Inferior parietal cortex (tissue), 1 donor: ENCODE data around the gene CENPP.
A peak's percentile ranks its signal among the peaks of the same experiment; 100 is the strongest.
"Not testable (repeated sequence)": the region's sequence is repeated elsewhere in the genome, so short reads cannot be mapped to it uniquely, and the experiment has no call there.

Experiments
- DNase-seq: peaks from one replicate; pipeline ENCODE4 v3.0.0-alpha.2; 2016; ENCODE audit errors: extremely low spot score

The CENPP gene

DNA sequence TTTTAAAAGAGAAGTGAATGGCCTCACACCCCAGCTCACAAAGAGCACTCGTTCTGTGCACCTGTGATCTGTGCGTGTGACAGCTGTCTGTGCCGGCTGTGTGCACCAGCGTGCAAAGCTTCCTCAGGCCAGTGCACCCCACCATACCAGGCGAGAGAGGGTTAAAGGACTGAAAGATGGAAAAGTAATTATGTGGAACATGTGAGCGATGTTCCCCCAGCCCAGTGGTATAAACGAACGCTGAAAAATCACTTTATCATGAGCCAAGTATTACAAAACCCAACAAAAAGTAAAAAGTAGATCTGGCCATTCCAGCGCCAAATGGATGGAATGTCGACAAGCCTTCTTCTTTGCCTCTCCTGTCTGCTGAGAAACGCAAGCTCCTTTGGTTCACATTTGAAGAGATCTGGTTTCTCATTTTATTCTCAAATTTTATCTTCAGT, 290.5 kb downstream of the CENPP start:
- no peak for DNase-seq

DNA sequence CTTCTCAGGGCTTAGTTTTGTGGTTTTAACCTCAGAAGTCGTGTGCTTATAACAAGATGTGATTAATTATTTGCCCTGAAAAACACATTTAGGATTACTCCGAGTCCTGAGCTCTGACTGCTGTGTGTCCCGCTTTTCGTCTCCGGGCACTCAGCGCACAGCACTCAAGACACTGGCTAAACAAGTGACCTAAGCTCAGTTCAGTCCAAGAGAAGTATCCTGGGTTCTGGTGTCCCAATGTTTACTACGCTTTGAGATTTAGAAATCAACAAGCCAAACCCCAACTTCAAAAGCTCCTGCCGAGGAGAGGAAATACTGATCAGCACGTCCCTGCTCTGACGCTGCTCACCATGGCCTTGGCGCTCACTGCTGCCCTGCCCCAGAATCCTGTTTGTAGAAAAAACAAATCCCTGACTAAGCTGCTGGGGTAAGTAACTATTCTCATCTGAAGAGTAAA, 290.9 kb downstream of the CENPP start:
- DNase-seq, result no peak

DNA sequence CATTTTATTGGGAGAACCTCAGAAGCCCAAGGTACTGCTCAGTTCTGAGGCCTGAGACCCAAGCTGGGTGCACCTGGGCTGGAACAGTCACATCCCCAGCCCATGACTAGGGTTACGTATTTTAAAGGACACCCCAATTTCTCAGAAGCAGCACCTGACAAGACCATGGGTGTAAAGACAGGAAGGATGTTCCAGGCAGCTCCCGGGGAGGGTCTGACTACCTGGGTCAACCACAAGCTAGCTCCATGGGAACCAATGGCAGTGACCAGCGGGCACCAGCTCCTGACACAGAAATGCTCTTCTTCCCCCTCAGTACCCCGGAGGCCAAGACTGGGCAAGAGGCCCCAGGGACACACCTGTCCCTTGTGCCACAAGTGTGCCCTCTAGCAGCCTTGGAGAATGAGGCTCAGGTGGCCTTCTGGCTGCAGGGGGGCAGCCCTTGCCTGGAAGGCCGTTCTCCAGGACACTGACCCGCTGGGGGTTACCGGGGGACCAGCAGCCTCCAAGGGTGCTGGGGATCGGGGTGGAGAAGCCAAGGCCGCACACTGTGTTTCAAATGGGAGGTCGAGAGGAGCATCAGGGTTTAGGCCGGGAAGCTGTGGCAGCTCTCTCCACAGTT, 291.6 kb downstream of the CENPP start:
- no peak for DNase-seq

DNA sequence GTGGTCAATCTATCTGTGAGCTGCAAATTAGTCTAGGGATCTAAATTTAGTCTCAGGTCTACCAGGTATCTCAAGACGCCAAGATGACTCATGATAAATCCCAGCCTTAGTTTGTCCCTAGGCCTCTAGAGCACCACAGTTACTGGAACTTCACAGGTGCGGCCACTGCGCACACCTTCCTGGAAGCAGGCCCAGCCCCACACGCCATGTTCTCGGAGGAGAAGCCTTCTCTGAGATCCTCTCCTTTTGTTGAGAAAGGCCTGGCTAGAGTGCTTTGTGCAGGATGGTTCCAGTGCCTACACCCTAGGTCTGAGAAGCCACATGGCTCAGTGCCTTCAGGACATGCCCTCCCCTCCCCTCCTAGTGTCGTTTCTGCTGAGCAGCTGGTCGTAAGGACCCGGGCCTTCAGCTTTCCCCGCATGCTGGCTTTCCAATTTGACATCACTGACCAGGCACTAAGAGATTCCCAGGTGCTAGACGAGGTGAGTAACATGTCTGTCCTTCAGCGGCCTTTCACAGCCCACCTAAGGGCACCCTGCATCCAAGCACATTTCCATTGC, 292.3 kb downstream of the CENPP start:
- no peak for DNase-seq

DNA sequence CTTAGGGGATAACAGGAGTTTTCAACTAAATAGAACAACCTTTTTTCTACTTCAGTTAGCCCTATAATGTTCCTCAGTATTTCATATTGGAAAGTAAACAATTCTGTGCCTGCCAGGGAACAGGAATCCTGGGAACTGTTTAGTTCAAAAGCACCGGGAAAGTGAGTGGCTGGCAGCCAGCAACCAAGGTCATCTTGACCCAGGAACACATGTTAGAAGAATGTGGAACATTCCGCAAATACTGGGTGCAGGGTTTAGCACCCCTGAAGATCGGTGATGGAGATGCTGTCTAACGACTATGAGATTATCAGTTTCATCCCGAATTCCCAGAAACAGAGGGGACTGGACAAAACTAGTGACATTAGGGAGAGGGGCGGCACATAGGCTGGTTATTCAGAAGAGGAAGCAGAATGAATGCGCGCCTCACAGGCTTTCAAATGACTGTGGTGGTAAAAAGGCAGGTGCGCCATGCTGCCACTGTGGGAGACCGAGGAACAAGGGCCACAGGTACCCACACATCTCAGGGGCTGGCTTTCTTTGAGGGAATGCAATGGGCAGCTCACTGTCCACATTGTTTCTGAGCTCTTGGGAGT, 293.0 kb downstream of the CENPP start:
- DNase-seq, result no peak

DNA sequence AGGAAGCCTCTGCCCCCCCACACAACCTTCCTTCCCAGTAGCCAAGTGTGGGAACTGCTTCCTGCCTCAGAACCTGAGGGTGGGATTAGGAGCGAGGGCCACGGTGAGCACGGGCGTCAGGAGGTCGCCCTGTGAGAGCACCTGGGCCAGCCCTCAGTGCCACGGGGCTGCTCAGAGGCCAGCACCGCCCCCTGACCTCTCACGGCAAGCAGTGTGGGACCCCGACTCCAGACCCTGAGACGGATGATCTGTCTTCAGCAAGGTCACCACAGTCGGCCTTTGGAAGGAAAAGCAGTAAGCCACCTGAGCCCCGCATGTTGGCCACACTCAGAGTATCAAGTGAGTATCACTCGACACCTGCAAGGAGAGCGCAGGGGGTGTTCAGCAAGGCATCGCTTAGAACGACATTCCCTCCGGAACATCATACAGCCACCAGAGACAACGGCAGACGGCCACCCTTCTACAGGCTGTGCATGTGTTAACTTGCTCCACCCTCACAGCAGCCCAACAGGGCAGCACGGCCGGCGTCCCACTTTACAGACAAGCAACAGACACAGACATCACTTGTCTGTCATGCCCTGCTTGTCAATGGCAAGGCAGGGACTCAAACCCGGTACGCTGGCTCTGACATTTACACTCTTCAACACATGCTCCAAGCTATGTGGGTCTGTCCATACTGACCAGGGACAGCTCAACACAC, 294.0 kb downstream of the CENPP start:
- DNase-seq, result no peak

DNA sequence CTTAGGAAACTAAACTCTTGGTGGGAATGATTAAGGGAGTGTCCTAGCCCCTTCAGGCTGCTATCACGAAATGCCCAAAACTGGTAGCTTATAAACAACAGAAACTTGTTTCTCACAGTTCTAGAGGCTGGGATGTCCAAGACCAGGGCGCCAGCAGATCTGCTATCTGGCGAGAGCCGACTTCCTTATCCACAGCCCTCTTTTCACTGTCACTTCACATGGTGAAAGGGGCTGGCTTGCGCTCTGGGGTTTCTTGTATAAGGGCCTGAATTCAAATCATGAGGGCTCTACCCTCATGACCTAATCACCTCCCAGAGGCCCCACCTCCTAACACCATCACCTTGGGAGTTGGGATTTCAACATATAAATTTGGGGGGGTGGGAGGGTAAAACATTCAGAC, 295.1 kb downstream of the CENPP start:
- DNase-seq, result no peak

DNA sequence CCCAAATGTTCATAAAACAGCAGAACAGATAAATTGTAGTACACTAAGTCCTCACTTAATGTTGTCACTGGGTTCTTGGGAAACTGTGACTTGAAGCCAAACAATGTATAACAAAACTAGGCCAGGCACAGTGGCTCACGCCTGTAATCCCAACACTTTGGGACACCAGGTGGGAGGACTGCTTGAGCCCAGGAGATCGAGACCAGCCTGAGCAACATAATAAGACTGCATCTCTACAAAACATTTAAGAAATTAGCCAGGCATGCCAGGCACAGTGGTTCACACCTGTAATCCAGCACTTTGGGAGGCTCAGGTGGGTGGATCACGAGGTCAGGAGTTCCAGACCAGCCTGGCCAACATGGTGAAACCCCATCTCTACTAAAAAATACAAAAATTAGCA, 298.2 kb downstream of the CENPP start:
- DNase-seq, result not testable (repeated sequence)

DNA sequence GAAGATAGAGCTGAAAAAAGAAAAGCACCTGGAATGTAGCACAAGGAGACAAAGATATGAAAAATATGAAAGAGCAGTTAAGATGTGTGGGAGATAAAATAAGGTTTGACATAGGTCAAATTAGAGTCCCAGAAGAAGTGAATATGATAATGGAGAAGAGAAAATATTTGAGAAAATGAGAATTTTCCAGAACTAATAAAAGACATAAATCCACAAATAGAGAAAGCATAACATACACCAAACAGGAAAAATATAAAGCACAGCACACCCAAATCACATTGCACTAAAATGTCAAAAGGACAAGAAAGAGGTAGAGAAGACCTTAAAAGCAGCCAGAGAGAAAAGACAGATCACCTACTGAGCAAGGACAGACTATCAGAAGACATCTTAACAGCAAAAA, 300.7 kb downstream of the CENPP start:
- no peak for DNase-seq

DNA sequence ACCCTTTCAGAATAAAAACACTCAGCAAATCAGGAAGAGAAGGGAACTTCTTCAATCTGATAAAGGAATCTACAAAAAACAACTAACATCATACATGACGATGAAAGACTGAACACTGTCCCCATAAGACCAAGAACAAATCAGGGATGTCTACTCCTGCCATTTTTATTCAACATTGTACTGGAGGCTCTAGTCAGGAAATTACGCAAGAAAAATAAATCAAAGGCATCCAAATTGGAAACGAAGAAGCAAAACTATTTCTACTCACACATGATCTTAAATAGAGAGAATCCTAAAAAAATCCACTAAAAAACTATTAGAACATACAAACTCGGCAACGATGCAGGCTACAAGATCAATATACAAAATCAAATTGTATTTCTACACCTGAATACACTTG, 301.9 kb downstream of the CENPP start:
- no peak for DNase-seq

DNA sequence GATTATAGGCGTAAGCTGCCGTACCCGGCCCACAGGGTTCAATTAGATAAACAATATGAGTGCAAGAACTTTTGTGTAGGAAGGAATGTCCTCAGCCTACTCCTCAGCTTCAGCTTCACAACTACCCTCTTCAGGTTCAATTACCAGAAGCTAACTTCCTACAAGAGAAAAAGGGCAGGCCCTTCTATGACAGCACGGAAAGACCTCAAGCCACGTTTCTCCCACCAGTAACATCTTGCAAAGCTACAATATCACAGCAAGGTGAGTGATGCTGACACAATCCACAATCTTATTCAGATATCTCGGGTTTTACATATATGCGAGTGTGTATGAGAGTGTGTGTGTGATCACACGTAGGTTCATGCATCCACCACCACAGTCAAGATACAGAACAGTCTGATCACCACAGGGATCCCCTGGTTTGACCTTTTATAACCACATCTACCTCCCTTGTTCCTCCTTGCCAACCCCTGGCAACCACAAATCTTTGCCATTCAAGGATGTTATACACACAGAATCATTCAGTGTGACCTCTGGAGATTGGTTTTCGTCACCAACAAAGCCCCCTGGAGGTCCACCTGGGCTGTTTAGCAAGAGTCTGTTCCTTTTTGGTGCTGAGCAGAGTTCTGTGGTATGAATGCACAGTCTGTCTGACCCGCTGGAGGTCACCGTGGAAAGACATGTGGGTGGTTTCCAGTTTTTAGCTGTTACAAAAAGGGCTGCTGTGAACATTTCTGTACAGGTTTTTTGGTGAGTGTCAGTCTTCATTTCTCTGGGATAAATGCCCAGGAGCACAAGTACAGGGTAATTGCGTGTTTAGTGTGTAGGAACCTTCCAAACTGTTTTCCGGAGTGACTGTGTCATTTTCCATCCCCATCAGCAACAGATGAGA, 305.9 kb downstream of the CENPP start:
- DNase-seq, result no peak

DNA sequence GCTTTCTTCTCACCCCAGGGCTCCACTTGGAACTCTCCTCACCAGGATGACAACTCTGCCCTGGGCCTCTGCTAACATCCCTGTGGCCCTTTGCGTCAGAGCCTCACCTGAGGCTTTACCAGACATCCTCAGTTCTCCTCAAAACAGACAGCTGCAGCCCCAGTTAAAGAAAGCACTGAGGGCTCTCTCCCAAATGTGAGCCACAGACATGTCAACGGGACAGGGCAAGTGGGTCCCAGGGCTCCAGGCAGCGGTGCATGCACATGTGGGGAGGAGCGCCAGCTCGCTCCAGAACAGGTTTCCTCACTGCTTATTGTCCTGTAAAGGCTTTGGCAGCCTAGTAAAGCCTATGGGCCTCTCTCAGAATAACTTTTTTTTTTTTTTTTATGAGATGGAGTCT, 306.9 kb downstream of the CENPP start:
- no peak for DNase-seq

DNA sequence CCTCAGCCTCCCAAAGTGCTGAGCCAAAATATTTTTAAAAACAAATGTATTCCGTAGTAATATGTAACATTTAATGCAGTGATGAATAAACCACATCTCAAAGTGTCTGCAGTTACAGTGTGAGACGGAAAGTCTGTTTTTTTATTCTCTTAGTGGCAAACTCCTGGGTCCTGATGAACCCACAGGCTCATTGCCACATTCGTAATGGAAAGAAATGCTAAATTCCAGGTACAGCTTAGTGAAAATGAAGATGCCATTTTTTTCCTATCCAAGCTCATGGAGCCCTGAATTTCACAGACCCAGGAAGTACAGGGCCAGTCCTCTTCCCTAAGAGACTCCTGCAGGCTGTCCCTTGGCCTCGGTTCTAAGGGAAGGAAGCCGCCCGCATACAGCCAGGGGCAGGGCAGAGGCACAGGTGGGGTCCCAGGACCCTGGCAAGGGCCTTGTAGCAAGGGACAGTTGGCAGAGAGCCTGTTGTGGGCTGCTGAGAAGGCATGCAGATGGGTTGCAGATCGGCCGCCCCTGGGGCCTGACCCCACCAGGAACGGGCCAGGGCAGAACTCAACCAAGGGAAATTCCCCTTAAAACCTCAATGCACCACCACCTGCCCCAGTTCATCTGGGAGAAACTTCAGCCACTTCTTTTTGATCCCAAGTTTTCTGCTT, 308.0 kb downstream of the CENPP start:
- no peak for DNase-seq

DNA sequence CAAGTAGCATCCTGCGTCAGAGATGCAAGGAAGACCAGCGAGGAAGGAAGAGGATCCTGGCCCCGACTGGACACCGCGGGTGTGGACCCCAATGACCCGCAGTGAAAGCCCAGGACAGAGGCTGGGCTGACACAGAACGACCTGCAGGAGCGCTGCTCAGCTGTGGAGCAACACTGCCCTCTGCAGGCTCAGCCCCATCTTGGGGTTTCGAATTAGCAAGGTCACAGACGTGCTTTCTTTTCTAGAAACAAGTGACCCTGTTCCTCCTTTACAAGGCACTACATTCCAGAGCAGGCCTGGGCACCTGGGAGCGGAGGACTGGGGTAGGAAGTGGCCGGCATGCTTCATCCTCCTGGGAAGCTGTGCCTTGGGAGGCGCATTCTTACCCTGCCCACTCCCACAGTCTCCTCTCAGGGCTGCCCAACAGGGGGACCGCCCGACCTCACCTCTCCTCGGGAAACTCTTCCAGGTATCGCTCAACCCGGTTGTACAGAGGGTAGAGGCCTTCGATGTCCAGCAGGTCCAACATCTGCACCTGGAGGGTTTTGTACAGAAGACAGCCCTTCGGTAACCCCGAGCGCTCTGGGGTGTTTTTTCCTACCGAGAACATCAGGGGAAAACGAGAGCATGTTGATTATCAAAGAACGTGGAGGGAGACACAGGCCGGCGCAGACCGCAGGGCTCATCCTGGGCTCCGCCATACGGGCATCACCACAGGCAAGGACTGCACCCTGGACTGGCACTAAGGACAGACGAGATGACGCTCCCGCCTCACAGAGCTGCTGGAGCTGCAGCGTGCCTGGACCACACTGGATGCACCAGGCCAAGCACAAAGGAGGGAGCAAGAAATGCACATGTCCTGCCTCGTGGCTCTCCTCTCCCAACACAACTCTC, 309.2 kb downstream of the CENPP start:
- DNase-seq, result peak; percentile 70

DNA sequence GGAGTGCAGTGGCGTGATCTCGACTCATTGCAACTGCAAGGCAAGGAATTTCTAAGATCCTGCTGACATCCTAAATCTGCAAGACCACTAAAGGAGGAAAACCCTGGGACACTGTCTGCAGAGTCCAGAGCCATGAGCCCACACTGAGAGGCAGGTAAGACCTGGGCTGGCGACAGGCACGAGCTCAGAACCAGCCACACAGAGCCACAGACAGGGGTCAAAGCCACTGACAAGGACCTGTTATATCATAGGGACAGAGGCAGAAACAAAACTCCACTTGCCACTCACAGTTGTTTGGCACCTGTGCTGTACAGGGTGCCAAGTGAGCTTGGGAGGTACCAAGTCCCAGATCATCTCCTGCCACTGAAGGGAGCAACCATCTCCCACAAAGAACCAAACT, 310.0 kb downstream of the CENPP start:
- no peak for DNase-seq

DNA sequence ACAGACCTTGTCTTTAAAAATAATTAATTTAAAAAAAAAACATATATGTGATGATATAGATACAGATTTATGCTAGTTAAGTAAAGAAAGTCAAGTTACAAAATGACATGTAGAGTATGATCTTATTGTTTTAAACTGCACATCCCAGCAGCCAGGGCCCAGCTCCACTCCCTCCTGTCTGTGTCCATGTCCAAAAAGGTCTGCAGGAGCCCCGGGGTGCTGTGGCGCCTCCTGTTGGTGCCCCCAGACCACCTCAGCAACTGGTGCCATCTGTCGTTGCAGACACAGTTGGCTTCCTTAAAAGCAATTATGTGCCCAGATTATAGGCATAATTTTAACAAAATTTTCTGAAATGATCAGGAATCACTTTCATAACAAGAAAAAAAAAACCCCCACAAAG, 310.9 kb downstream of the CENPP start:
- no peak for DNase-seq

DNA sequence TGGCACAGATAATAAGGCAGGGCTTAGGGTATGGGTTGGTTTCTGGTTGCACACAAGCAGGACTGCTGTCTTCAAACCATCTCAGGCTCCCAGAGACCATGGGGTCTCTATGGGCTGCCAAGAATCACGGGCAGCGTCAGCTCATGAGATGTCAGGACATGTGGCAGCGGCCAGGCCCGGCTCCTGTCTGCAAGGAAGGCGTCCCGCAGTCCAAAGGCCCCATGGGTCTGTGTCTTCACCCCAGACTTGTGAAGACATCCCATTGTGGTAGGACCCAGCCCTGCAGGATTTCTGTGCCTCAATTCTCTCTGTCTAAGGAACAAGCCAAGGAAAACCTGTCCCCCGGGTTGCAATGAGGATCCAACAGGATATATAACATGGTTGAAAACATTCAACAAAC, 311.6 kb downstream of the CENPP start:
- DNase-seq, result no peak

DNA sequence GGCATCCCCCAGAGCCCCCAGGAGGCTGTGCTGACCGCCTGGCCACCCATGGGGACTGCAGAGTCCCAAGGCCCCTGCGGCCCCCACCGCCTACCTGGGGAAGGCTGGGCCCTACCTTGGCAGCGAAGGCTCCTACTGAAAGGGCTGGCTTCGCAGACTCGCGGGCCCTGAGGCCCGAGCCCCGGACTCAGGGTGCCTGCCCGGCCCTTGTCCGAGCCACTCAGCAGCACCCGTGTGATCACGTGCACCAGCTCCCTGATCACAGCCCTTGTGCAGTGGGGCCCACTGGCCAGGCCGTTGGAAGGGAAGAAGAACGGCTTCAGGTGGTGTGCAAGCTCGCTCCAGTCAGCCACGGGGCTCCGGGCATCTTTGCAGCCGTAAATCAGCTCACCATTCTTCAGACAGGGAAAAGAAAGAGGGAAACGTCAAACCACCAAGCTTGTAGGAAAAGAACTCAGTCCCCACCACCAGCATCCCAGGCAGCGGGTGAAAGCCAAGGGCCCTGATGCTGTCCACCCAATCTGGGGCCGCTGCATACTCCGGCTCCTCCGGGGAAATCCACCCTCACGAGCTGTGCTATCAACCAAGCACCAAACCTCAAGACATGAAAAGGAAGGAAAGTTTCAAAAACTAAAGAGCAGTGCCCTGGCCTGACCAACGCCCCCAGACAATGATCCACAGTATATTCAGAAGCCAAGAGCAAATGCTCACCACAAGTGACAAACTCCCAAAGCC, 312.3 kb downstream of the CENPP start:
- DNase-seq, result no peak

DNA sequence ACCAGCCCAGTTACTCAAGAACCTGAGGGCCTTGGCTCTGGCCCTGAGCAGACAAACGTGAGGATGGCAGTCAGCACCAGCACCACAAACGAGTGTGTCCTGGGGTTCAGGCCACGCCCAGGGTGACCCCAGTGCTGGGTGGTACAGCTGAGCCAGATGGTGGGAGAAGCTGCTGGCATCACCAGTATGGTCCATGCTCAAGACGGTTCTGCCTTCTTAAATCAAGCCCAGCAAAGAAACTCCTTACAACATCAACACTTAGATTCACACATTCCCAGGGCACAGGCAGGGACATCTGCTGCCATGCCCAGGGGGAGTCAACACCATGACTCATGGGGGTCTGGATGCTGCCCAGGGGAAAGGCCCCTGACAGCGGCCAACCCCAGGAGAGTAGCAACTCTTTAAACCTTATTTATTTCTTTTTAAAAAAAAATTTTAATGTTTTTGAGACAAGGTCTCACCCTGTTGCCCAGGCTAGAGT, 312.9 kb downstream of the CENPP start:
- no peak for DNase-seq
